Measurements from ENCODE around the gene ABCA4. TPM values are rescaled to one million over a fixed set of nuclear protein-coding genes. Genes with fewer than 3 reads are reported as not detected.

Gene ABCA4
- total RNA-seq, 1 experiment from 2014 or later: 0.15 TPM

DNA sequence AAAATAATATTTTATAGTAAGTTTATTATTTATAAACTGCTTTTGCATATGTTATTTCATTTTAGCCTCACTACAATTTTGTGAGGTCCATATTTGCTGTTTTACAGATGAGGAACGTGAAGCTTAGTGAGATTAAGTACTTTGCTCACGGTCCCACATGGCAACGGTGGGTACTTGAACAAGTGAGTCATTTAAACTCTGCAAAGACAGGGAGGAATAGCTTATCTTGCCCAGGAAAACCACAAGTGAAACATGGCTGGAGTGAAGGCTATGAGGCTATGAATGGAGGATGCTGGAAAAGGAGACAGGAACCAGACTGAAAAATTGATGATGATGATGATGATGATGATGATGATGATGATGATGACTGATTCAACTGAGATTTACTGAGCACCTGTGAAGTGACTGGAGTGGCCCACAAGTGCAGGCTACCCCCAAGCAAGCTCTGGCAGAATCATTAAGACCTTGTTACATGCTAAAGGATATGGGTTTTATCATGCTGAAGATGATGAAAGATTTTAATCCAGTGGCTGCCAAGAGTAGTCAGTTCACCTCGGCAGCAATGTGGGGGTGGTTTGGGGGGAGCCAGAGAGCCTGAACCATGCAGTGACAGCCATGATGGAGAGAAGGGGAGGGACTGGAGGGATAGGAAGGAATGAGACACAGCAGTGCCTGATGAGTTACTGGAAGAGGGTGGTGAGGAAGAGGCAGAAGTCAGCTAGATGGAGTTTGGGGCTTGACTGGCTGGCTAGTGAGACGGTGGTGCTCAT is 1.4 kb upstream of the ABCA4 start:
- peak; percentile 82 for DNase-seq (ENCODE audit: low read depth)

DNA sequence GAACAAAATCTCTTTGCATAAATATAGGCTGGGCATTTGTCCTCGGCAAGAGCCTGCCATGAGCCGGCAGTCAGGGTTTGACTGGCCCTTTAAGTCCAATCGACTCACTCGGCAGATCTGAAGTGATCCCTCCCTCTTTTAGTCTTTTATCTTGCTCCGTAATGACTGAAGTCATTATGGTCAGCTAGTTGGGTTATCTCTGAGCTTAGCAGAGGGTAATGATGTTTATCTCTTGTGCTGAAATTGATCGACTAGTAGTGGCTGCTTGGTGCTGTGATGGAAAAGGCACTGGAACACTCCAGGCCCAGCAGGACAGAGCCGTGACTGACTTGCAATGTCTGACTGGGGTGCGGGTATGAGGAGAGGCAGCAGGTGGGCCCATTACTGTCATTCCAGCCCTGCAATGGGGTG is 468 bp upstream of the ABCA4 start:
- DNase-seq (ENCODE audit: low read depth): no peak

DNA sequence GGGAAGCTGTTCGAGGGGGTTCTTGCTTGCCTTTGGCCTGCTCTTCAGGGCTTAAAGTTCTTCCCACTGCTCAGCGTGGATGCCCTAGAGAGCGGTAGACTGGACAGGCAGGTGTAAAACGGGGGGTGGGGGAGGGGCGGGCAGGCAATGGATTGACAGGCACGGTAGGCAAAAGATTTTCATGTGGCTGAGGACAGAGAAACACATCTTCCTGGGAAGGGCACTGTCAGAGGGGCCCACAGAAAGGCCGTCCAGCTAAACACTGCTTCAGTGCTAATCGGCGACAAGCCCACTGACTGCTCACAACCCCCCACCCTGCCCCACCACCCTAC is 412 bp downstream of the ABCA4 start:
- no peak for DNase-seq (ENCODE audit: low read depth)

DNA sequence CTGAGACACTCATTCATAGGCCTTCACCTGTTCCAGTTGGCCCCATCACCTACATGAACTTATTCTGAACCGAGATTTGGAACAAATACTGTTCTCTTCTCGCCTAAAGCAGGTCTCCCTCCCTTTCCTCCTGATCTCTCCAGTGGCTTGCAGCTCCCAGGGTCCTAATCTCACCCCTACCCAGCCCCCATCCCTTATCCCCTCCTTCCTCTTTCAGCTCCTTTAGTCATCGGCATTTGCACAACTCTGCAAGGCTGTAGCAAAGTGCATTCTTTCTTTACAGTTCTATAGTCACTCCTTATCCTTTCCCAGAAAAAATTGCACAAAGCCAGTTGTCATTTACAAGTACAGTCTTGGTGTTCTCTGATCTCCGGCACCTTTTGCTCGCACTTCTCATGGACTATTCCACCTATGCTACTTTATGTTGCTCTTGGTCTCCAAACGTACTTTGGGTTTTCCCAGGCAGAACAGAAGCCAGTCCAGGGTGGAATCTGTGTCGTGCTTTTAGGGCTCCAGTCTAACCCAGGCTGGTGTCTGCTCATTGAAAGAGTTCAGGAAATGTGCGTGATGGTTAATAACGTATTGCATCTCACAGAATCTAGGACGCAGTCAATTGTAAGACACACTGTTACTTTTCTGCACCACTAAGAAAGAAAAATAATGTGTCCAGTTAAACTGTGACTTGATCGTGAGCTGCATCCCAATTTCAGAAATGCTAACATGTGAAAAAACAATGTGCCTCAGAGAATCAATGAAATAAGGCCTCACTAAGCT is 965 bp downstream of the ABCA4 start:
- DNase-seq (ENCODE audit: low read depth): no peak

GRCh38 chr1:94119306-94119705 is 1.6 kb downstream of the ABCA4 start:
- no peak for DNase-seq (ENCODE audit: low read depth)

DNA sequence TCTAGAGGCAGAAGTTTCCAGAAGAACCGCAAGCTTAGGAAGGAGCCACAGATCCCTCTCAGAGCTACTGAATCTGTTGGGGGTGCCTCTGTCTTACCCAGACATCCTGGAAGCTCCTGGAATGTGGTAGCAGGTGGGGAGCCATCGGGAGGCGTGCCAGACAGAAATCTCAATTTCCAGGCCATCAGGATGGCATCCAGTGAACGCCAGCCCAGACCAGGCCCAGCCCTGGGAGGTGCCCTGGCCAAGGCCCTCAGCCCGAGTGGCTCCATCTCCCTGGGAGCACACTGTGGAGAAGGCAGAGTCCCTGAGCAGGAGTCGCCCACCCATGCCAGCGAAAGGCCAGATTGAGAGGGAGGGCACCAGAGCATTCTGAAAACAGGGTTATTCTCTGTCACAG is 2.5 kb downstream of the ABCA4 start:
- DNase-seq (ENCODE audit: low read depth): no peak

- peak; percentile 58 for DNase-seq (ENCODE audit: low read depth)
Observed at GRCh38 chr1:94118013-94118412, 2.9 kb downstream of the ABCA4 start.

DNA sequence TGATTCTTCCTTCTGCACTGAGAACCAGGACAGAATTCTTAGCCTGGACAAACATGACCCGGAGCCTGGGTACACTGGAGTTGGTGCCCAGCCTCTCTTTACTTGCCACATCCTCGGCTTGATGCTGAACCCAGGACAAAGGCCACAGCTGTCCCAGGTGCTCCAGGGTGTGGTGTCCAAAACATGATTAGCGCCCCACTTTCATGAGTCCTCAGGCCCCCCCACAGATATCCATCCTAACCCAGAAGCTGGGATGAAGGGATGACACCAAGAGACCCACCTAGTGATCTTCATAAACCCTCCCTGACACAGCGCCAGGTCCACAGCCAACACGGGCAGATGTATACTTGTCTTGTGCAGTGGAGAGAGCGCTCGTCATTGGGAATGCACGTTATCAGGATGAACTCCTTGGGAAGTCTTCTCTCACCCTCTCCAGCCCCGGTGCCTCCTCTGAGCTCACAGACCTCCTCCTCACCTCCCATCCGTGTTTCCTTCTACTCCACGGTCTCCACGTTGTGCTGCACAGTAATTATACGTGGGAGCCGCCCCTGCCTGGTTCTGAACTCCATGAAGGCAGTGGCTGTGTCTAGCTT is 3.6 kb downstream of the ABCA4 start:
- DNase-seq (ENCODE audit: low read depth): no peak

DNA sequence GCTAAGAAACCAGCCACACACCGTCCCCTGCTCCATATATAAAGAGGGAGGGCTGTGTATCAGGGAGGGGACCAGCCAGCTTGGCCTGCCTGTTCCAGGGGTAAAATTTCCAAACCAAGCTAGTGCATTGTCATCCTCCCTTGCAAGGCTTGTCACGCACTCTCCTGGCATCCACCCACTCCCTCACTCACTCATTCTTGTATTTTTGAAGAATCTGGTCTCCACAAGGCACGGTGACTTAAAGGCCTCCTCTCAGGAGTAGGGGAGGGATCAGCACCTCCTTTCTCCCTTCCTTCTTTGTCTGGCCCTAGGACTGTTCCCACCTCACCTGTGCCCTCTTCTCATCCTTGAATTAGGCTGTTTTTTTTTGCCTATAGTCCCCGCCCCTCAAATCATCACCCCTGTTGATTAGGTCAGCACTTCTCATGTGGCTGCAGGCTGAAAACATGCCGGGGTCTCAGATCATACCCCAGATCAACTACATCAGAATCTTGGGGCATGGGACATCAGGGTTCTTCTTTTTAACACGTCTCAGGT is 5.0 kb downstream of the ABCA4 start:
- DNase-seq (ENCODE audit: low read depth): no peak

- no peak for DNase-seq (ENCODE audit: low read depth)
Observed at GRCh38 chr1:94115254-94115899, 5.6 kb downstream of the ABCA4 start.

DNA sequence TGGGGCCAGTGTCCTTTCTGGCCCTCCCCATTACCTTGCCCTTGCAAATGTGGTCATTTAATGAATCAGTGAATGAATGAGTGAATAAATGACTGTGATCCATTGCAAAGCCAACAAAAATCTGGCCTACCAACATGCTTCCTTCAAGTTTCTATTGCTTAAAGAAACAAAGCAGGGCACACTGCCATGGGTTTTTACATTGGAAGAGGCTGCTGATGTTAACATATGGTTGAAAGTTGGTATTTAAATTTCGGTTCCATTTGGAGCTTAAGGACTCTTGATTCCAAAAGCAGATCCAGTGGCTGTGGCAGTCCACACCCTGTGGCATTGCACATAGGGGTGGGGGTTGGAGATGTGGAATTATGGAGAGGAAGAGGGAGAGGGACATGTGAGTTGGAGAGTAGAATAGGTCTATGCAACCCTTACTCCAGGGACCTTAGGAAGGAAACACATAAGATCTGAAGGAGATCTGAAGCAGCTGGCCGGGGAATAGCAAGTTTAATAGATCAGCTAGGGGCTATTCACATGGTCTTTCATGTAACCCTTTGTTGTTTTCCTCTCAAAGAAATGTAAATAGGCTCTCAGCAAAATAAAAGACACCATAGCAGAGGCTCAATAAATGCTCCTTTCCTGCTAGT is 7.2 kb downstream of the ABCA4 start:
- no peak for DNase-seq (ENCODE audit: low read depth)

DNA sequence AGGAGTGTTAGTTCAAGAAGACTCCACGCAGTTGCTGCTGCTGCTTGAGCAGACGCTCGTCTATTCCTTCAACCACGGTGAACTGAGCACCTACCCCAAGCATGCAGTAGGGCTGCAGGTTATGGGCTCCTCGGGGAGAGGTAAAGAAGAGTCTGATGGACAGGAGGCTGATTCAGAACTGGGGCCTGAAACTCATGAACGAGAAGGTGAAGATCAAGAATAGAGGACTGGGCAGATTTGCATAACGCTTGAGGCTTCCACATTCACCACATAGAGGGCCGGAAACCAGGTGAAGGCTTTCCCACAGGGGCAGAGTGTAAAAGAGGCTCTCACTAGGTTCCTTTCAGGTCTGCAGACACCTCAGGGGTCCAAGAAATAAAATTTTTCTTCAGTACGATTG is 9.1 kb downstream of the ABCA4 start:
- DNase-seq (ENCODE audit: low read depth): no peak

DNA sequence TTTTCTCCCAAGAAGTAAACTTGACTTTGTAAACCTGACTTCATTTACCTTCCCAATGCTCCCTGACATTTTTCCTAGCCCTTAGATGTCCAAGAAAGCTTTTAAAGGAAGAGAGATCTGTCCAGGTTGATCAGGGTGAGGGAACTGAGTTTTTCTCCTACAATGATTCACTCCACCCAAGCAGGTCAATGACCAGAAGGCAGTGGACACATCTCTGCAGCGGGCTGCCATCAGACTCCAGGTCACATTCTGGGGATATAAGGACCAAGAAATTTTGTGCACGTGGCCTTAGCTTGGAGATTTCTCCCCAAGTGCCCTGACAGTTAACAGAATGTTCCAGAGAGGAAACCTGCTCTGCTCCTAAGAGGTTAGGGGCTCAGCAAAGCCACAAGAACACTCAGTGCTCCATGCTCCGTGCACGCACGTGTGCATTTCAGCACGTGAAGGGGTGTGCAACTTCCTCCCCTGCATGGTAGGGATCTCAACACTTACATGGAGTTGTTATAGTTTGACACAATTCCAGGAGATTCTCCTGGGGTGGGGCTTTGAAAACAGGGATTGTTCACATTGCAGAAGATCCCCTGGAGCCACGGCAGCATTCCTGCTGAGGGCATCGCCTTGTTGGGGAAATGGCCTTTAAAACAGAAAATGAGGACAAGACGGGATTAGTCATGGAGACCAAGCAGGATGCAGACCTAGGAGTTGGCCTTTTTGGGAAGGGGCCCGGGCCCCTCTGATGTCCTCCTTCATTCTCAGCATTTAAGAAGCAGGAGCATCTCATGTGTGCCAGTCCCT is 9.8 kb downstream of the ABCA4 start:
- no peak for DNase-seq (ENCODE audit: low read depth)

DNA sequence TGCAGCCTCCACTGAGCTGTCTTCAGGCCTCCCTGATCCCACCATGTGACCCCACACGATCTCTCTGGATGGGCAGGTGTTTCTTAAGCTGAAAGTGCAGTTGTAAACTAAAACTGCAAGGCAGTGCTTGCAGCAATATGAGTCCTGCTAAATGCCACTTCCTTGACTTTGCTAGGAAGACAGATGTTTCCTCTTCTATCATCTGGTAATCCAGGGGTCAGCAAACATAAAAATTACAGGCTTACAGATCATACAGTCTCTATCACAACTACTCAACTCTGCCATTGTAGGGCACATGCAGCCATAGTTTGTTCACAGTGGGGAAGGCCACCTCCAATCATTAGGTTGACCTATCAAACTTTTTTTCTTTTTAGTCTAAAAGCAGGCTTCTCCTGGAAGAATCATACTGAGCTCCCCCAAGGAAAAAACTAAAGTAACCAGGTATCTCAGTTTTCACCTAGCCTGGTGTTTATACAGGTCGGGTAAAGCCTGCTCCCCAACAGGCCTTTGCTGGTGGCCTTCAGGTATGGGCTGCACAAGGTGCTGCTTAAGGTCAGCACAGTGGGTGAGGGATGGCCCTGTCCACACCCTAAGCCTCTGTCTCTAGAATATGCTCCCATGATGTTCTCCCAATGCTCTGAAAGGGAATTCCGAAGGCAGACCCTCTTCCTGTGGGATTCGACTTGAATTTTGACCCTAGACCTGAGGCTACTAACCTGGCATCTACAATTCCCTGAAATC is 10.8 kb downstream of the ABCA4 start:
- DNase-seq (ENCODE audit: low read depth): no peak

DNA sequence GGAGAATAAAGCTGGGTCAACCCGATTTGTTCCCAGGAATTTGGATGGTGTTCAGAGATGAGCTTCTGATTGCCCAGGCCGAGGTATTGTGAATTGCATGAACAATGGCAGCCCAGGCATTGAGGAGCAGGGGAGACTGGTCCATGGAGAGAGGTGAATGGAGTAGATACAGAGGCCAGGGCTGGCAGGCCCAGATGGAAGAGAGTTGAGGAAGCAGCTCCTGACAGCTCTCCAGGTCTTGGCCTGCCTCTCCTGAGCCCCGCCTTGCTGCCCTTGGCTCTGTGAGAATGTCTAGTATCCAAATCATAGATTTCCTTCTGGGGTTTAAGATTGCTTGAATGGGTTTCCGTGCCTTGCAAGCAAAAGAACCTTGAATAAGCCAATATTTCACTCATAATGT is 11.5 kb downstream of the ABCA4 start:
- DNase-seq (ENCODE audit: low read depth): no peak

DNA sequence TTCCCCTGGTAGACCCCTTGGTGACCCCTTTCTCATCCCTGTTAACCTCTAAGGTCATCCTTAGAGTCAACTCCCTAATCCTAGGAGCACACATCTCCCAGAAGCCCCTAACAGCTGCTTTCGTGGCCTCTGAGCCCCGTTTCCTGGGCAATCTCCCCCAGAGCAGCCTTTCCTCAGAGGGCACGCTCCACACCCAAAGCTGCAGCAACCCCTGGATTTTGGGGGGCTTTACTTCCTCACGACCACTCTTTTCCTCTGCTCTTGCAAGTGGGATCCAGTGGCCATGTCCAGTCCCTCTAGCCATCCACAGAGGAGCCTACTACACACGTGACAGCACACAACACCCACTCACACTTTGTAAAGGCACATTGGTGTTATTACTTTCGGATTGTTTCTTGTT is 13.8 kb downstream of the ABCA4 start:
- no peak for DNase-seq (ENCODE audit: low read depth)

DNA sequence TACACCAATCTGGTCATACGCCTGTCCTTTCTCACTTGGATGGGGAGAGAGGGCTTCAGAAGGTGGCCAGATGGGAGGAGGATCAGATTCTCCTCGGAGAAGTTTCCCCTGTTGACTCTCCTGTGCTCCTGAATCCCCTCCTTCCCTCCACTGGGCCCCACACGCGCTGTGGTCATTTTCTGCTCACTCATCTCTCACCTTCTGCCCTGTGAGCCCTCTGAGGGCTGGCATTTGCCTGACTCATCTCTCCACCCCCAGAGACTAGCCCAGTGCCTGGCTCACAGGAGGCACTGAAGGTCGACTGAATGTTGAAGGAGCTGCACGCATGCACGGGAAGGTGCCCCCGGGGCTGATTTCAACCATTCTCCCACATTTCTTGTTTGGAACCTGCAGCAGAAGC is 14.2 kb downstream of the ABCA4 start:
- peak; percentile 65 for DNase-seq (ENCODE audit: low read depth)

- DNase-seq (ENCODE audit: low read depth): peak; percentile 60
Observed at GRCh38 chr1:94105957-94106529, 14.9 kb downstream of the ABCA4 start.

GRCh38 chr1:94105581-94105952 is 15.4 kb downstream of the ABCA4 start:
- DNase-seq (ENCODE audit: low read depth): no peak
